ENCODE measurements around the gene ZNF462. TPM values are rescaled to one million over a fixed set of nuclear protein-coding genes. Genes with fewer than 3 reads are reported as not detected.

The ZNF462 gene
- total and polyA plus RNA-seq, 4 donors, result 0.35 to 2.1 (median 1.4) TPM

- H3K27ac ChIP-seq (ENCODE audit: low read depth in 1 of 2, low read length in 2 of 2), result no peak overlapping the region
- no peak for DNase-seq (ENCODE audit: low spot score)
- H3K4me1 ChIP-seq (ENCODE audit: control insufficient read depth in 4 of 4, insufficient read depth in 4 of 4, low read length in 3 of 4), result no peaks in the 10 kb centered on the region
- peaks cover 0 to 3% (median 0%) of the 10 kb centered on the region in 4 donors for H3K27me3 ChIP-seq (ENCODE audit: control insufficient read depth in 4 of 4, insufficient read depth in 4 of 4, low read length in 3 of 4)
- TF ChIP-seq TAF1 (conservative IDR thresholded peaks at IDR 0.05), result no peak
- no peak for TF ChIP-seq FOXA2 (IDR thresholded peaks at IDR 0.05)
- TF ChIP-seq SP1 (IDR thresholded peaks at IDR 0.05), result no peak
- TF ChIP-seq JUND (IDR thresholded peaks at IDR 0.05), result no peak
- TF ChIP-seq NR2F2 (IDR thresholded peaks at IDR 0.05), result no peak
- no peak for TF ChIP-seq ZBTB33 (IDR thresholded peaks at IDR 0.05)
- no peak for TF ChIP-seq FOXA1 (IDR thresholded peaks at IDR 0.05)
- TF ChIP-seq GABPA (IDR thresholded peaks at IDR 0.05 in 1 of 2, conservative IDR thresholded peaks at IDR 0.05 in 1 of 2), result no peak
- no peak for TF ChIP-seq YY1 (IDR thresholded peaks at IDR 0.05)
- no peak for TF ChIP-seq EGR1 (IDR thresholded peaks at IDR 0.05; ENCODE audit: low read depth in 2 of 2)
- TF ChIP-seq MAX (IDR thresholded peaks at IDR 0.05), result no peak
- TF ChIP-seq HNF4A (conservative IDR thresholded peaks at IDR 0.05), result no peak
- TF ChIP-seq HNF4G (IDR thresholded peaks at IDR 0.05), result no peak
- no peak for TF ChIP-seq RAD21 (IDR thresholded peaks at IDR 0.05)
- TF ChIP-seq ATF3 (IDR thresholded peaks at IDR 0.05), result no peak
- TF ChIP-seq RXRA (IDR thresholded peaks at IDR 0.05), result no peak
- no peak for TF ChIP-seq REST (IDR thresholded peaks at IDR 0.05)
- no peak for TF ChIP-seq CTCF (IDR thresholded peaks at IDR 0.05; ENCODE audit: low read depth, low read length, missing input control)
- H3K9me3 ChIP-seq (ENCODE audit: control insufficient read depth in 4 of 4, low read length in 3 of 4), result no peaks in the 10 kb centered on the region
- no peaks in the 10 kb centered on the region for H3K36me3 ChIP-seq (ENCODE audit: control insufficient read depth in 4 of 4, insufficient read depth in 3 of 4, low read depth in 1 of 4, low read length in 3 of 4)
- no peak overlapping the region for H3K9ac ChIP-seq (ENCODE audit: low read depth in 1 of 2, low read length in 2 of 2)
- H3K4me3 ChIP-seq (ENCODE audit: low read depth in 1 of 3, low read length in 3 of 3), result no peak overlapping the region
Measured at GRCh38 chr9:106958955-106959657, 96.1 kb downstream of the ZNF462 start.

Data from liver (tissue), 9 donors.